RWPE1 (cell line): ENCODE results near the gene RERG.

Source experiments
- CTCF ChIA-PET: fragments of 350-600 bp; sonication (Branson Sonifier 250); formaldehyde crosslinking; extraction: SDS; loops from one replicate; lab custom pipeline; 2021; lab: Yijun Ruan, JAX
- POLR2A ChIA-PET: fragments of 400-600 bp; formaldehyde crosslinking; extraction: SDS; loops from one replicate; lab custom pipeline; 2020; ENCODE audit warnings: antibody characterized with exemption; ENCODE audit not compliant: low non-redundant PET; lab: Yijun Ruan, JAX
- DNase-seq: peaks from one replicate; pipeline ENCODE4 v3.0.0; 2012; ENCODE audit warnings: low spot score
- H3K27ac ChIP-seq: fragments of 450-650 bp; 2 replicates; pipeline ENCODE4 v1.5.1; 2017
- TF ChIP-seq, protein P1 (sequence below): fragments of 450-650 bp; conservative IDR thresholded peaks from 2 replicates; pipeline ENCODE4 v1.5.1; 2017; ENCODE audit warnings: low read depth, mild to moderate bottlenecking

RERG gene

DNA sequence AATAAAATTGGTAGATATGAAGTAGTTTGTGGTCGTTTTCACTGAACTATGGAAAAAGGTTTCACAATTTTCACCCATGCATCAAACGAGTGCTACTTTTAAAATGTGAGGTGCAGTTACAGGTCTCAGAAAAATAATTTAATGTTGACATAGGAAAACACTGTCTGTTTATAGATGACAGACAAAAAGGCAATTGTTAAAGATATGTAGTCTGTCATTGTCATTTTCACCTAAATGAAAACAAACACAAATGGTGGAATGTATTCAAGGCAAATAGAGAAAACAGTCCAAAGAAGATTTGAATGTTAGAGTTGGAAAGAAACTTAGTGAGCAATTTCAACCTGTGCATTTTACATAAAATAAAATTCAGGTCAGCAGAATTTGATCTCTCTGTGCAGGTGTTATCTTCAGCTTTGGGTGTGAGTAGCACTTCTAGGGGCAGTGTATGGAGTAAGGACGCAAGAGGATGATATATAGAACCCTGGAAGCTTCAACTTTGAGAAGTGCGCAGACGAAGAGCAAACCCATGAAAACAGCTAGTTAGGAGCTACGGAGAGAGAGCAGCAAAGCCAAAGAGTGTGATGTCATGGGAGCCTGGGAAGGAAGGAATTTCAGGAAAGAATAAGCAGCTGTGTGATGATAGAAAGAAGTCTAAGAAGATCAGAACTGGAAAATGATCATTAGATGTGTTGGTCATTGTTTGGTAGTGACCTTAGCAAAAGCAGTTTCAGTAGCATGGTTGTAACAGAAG lies 6.2 kb downstream of the RERG start:
- TF ChIP-seq, protein P1, sequence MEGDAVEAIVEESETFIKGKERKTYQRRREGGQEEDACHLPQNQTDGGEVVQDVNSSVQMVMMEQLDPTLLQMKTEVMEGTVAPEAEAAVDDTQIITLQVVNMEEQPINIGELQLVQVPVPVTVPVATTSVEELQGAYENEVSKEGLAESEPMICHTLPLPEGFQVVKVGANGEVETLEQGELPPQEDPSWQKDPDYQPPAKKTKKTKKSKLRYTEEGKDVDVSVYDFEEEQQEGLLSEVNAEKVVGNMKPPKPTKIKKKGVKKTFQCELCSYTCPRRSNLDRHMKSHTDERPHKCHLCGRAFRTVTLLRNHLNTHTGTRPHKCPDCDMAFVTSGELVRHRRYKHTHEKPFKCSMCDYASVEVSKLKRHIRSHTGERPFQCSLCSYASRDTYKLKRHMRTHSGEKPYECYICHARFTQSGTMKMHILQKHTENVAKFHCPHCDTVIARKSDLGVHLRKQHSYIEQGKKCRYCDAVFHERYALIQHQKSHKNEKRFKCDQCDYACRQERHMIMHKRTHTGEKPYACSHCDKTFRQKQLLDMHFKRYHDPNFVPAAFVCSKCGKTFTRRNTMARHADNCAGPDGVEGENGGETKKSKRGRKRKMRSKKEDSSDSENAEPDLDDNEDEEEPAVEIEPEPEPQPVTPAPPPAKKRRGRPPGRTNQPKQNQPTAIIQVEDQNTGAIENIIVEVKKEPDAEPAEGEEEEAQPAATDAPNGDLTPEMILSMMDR, result no peak
- DNase-seq, result no peak
- H3K27ac ChIP-seq, result no peak overlapping the region
- POLR2A ChIA-PET, result no interaction called here
- CTCF ChIA-PET, result interaction anchor here (0.6 kb wide), 1 partner anchor 164 kb away, joined by 3 read pairs; no protein-coding TSS in a partner anchor

DNA sequence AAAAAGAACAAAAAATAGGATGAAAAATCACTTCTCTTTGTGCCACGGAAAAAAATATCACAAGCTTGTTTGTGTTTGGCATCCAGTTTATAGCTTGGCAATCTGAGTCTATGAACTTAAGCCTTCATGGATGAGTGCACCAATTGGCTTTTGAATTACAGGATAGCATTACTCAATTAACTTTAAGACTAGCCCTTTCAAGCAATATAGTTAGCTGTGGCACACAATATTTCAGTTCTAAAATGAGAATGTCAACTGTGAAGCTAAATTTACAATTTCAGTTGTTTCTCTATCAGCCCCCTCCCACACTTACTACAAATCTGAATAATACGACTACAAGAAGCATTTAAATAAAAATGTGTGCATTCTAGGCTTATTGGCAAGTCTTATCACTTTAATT lies 8.3 kb downstream of the RERG start:
- ChIA-PET CTCF (interaction anchor here (0.6 to 1.0 kb wide), 2 partner anchors 8 to 302 kb away, joined by 3 to 5 read pairs; partner anchors contain the start of gene RERG), POLR2A (no interaction called here)
- no peak for DNase-seq
- no peak overlapping the region for H3K27ac ChIP-seq
- TF ChIP-seq, protein P1, result no peak

DNA sequence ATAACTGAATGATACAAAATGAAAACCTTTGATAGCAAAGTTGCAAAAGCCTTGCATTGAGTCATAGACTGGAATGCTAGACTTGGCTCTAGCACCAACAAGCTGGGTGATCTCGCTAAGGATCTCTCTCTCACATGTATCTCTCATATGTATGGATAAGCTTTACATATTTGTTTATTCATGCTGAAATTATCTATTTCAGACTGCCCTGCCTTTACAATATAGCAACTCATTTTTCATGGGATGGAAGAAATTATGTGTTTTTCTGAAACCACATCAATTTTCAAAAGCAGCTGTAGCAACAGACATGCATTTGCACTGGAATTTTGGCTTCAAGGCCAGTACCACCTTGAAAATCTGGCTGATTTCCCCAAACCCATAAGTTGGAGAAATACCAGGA lies 11.4 kb downstream of the RERG start:
- CTCF ChIA-PET, result interaction anchor here (1.3 kb wide), 1 partner anchor 214 kb away, joined by 4 read pairs; no protein-coding TSS in a partner anchor
- TF ChIP-seq, protein P1, result no peak
- POLR2A ChIA-PET, result no interaction called here
- peak; percentile 41 for DNase-seq
- H3K27ac ChIP-seq, result no peak overlapping the region

DNA sequence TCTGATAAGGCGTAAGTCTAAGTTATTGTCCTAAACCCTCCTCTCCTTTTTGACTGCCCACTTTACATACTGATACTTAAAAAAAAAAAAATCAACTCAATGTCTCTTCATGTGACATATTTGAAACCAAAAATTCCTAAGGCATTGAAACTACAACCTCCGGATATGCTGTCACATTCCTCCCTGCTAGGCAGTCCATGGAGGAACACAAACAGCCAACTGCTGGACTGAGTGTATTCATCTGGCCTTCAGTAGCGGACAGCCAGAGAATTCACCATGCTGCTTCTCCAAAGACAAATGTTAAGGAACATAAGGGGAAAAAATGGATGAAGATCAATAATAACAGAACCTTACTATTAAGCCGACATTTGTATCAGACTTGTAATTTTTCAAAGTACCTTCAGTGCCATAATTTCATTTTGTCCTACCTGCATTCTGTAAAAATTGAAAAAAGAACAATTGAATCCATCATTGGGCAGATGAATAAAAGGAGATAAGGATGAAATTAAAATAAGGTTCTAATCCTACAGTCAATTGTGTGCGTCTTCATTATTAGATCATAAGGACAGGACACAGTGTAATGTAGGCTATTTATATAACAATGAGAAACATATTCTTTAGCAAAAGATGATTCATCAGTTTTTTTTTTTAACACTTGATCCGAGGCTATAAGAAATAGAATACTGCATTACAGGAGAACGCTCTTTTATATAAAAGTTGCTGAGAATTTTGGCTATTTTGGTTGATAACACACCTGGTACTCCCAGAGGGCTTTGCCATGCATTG lies 12.2 kb downstream of the RERG start:
- ChIA-PET CTCF (interaction anchor here (0.6 to 1.0 kb wide), 2 partner anchors 12 to 1217 kb away, joined by 3 read pairs; partner anchors contain the start of gene RERG), POLR2A (no interaction called here)
- no peak for DNase-seq
- H3K27ac ChIP-seq, result no peak overlapping the region
- TF ChIP-seq, protein P1, result no peak

DNA sequence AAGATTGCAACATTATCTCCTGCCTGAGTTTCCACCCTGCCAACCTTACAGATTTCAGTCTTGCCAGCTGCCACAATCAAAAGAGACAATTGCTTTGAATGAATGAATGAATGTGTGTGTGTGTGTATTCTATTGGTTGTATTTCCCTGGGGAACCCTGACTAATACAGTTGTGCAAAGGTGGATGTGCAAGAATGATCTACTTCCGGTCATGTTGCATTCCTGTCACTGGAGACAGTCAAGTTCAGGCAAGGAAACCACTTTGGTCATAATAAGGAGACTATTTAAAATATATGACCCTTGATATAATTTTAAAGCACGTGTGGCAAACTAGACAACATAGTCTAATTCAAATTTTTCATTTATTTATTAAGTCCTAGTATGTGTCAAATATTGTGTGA lies 13.1 kb downstream of the RERG start:
- POLR2A ChIA-PET, result no interaction called here
- CTCF ChIA-PET, result interaction anchor here (0.6 to 1.0 kb wide), 4 partner anchors 13 to 831 kb away, joined by 3 read pairs; partner anchors contain the start of gene RERG
- no peak for DNase-seq

More for the DNA sequence above, 13.1 kb downstream of the RERG start:
- TF ChIP-seq, protein P1, result no peak
- H3K27ac ChIP-seq, result no peak overlapping the region
